HepG2 (cell line): ENCODE results near the gene THADA. TPM values are rescaled to one million over a fixed set of nuclear protein-coding genes. Genes with fewer than 3 reads are reported as not detected.

Experiments
- DR1 ChIP-seq: sonication (generic); formaldehyde crosslinking; IDR thresholded peaks from 2 replicates; pipeline ENCODE4 v1.8.0; 2021; ENCODE audit warnings: mild to moderate bottlenecking, missing genetic modification reagents, inconsistent platforms
- EP300 ChIP-seq, 3 experiments: sonication (generic) in 1 of 3; formaldehyde crosslinking in 1 of 3; IDR thresholded peaks; 2 replicates each; pipeline versions ENCODE4 v1.5.1 to v1.6.1; 2011 to 2020; ENCODE audit warnings: low read depth in 2 of 3, low read length in 2 of 3, borderline replicate concordance in 1 of 3, improper control_type of control experiment in 1 of 3, mild to moderate bottlenecking in 1 of 3, missing genetic modification reagents in 1 of 3, moderate library complexity in 1 of 3
- ERF ChIP-seq: IDR thresholded peaks from 2 replicates; pipeline ENCODE4 v1.6.1; 2018; ENCODE audit warnings: missing biosample characterization, missing genetic modification reagents
- GATA4 ChIP-seq: sonication (generic); IDR thresholded peaks from 2 replicates; pipeline ENCODE4 v1.6.1; 2016; ENCODE audit warnings: antibody characterized with exemption, low read depth, borderline replicate concordance
- HES4 ChIP-seq: sonication (generic); formaldehyde crosslinking; IDR thresholded peaks from 2 replicates; pipeline ENCODE4 v1.9.0; 2021; ENCODE audit warnings: mild to moderate bottlenecking, missing genetic modification reagents, borderline replicate concordance
- HNF4G ChIP-seq, 2 experiments: sonication (generic) in 1 of 2; formaldehyde crosslinking in 1 of 2; IDR thresholded peaks; 2 replicates each; pipeline versions ENCODE4 v1.4.0 to v1.6.1; 2011 to 2020; ENCODE audit warnings: borderline replicate concordance in 2 of 2, low read depth in 2 of 2, mild to moderate bottlenecking in 2 of 2, low read length in 1 of 2, missing genetic modification reagents in 1 of 2, moderate library complexity in 1 of 2
- HOXA3 ChIP-seq: sonication (generic); formaldehyde crosslinking; IDR thresholded peaks from 2 replicates; pipeline ENCODE4 v1.5.0; 2020; ENCODE audit warnings: missing genetic modification reagents
- ISX ChIP-seq: sonication (generic); formaldehyde crosslinking; conservative IDR thresholded peaks from 2 replicates; pipeline ENCODE4 v1.5.0; 2020; ENCODE audit warnings: missing genetic modification reagents
- KLF15 ChIP-seq: sonication (generic); formaldehyde crosslinking; IDR thresholded peaks from 2 replicates; pipeline ENCODE4 v1.8.1; 2023; ENCODE audit warnings: borderline replicate concordance, mild to moderate bottlenecking, inconsistent platforms, missing genetic modification reagents, mixed read lengths
- TFAP4 ChIP-seq: sonication (generic); IDR thresholded peaks from 2 replicates; pipeline ENCODE4 v1.6.1; 2016; ENCODE audit warnings: low read depth, borderline replicate concordance
- XRCC5 ChIP-seq: fragments of 200-400 bp; formaldehyde crosslinking; optimal IDR thresholded peaks from 2 replicates; pipeline ENCODE3; 2017; ENCODE audit warnings: mild to moderate bottlenecking, low read length
- ZBTB7B ChIP-seq: sonication (generic); formaldehyde crosslinking; IDR thresholded peaks from 2 replicates; pipeline ENCODE4 v1.4.0; 2020; ENCODE audit warnings: missing genetic modification reagents
- ZKSCAN1 ChIP-seq: fragments of 150-350 bp; IDR thresholded peaks from 2 replicates; pipeline ENCODE4 v1.6.1; 2014; ENCODE audit warnings: low read length
- ZNF275 ChIP-seq: sonication (generic); formaldehyde crosslinking; IDR thresholded peaks from 2 replicates; pipeline ENCODE4 v1.8.0; 2022; ENCODE audit warnings: missing genetic modification reagents, mild to moderate bottlenecking, inconsistent platforms, borderline replicate concordance
- ZNF3 ChIP-seq: IDR thresholded peaks from 2 replicates; pipeline ENCODE4 v1.7.0; 2017; ENCODE audit warnings: inconsistent platforms
- ZNF530 ChIP-seq: sonication (generic); formaldehyde crosslinking; IDR thresholded peaks from 2 replicates; pipeline ENCODE4 v1.5.0; 2020; ENCODE audit warnings: low read depth, mild to moderate bottlenecking, missing genetic modification reagents
- ZNF558 ChIP-seq: sonication (generic); formaldehyde crosslinking; IDR thresholded peaks from 2 replicates; pipeline ENCODE4 v1.9.0; 2022; ENCODE audit warnings: mild to moderate bottlenecking, missing genetic modification reagents, borderline replicate concordance
- ZNF674 ChIP-seq: sonication (generic); formaldehyde crosslinking; IDR thresholded peaks from 2 replicates; pipeline ENCODE4 v1.5.0; 2020; ENCODE audit warnings: low read depth, mild to moderate bottlenecking, missing genetic modification reagents
- ZNF746 ChIP-seq: sonication (generic); formaldehyde crosslinking; IDR thresholded peaks from 2 replicates; pipeline ENCODE4 v1.8.0; 2022; ENCODE audit warnings: mild to moderate bottlenecking, missing genetic modification reagents
- polyA plus RNA-seq, 8 experiments: library from polyadenylated mRNA; depleted of rRNA in 3 of 8; stranded (reverse) in 7 of 8; unstranded in 1 of 8; fragments of >200 nt; fragmentation: Illumina TruSeq in 4 of 8; extraction: Trizol in 4 of 8; gene quantifications; 2 replicates each; pipeline versions ENCODE4 v1.2.1 to v1.2.3, GENCODE V29; 2011 to 2016; ENCODE audit warnings: low read depth in 4 of 8, missing spikeins in 1 of 8, mixed read lengths in 1 of 8; ENCODE audit not compliant: insufficient read depth in 1 of 8
- total RNA-seq, 5 experiments: library from RNA; depleted of rRNA; stranded (reverse); fragments of >200 nt; fragmentation: Illumina TruSeq; extraction: Trizol; gene quantifications; 2 replicates each; pipeline ENCODE4 v1.2.3, GENCODE V29; 2016; ENCODE audit warnings: low read depth in 1 of 5
- TF ChIP-seq, protein P1 (sequence below): sonication (generic); formaldehyde crosslinking; IDR thresholded peaks from 2 replicates; pipeline ENCODE4 v1.8.0; 2022; ENCODE audit warnings: mild to moderate bottlenecking, missing genetic modification reagents
- TF ChIP-seq, protein P2 (sequence below): sonication (generic); formaldehyde crosslinking; IDR thresholded peaks from 2 replicates; pipeline ENCODE4 v1.5.1; 2020; ENCODE audit warnings: missing genetic modification reagents, mild to moderate bottlenecking, borderline replicate concordance
- TF ChIP-seq, protein P3 (sequence below): sonication (generic); formaldehyde crosslinking; IDR thresholded peaks from 2 replicates; pipeline ENCODE4 v1.9.0; 2022; ENCODE audit warnings: missing genetic modification reagents, mild to moderate bottlenecking, borderline replicate concordance
- TF ChIP-seq, protein P4 (sequence below): sonication (generic); formaldehyde crosslinking; IDR thresholded peaks from 2 replicates; pipeline ENCODE4 v1.5.0; 2020; ENCODE audit warnings: missing genetic modification reagents, mild to moderate bottlenecking, borderline replicate concordance

The THADA gene
- total and polyA plus RNA-seq, 2 of the 13 experiments (the other 11 are each of a cell fraction or from before 2014, with no cell fraction given), result 12.7 to 21.7 TPM

- TF ChIP-seq ZNF275 (no peak), TFAP4 (no peak), ZNF3 (CRISPR knock-in tag) (no peak), ZNF558 (CRISPR knock-in tag) (peak; percentile 54; the same call in 1 of the 2 replicates), KLF15 (CRISPR knock-in tag) (0 out of 2 replicates have a peak, but pooled peaks have one; percentile 7), HES4 (CRISPR knock-in tag) (no peak), GATA4 (peak; percentile 56; the same call in 1 of the 2 replicates), ERF (no peak; the same call in 1 of the 2 replicates), ISX (CRISPR knock-in tag) (peak; percentile 84; the same call in 1 of the 2 replicates), EP300 (IDR thresholded peaks at IDR 0.05; ENCODE audit: low read depth in 2 of 2, low read length in 2 of 2) (peak in 1 of 2 experiments; percentile 15; a peak in 1 of 4 replicates), EP300 (CRISPR knock-in tag; IDR thresholded peaks at IDR 0.05; ENCODE audit: borderline replicate concordance) (no peak), HOXA3 (peak; percentile 22), ZBTB7B (CRISPR knock-in tag) (0 out of 2 replicates have a peak, but pooled peaks have one; percentile 17), ZNF746 (CRISPR knock-in tag) (no peak), DR1 (CRISPR knock-in tag) (peak; percentile 96), XRCC5 (no peak), ZNF674 (CRISPR knock-in tag) (no peak), HNF4G (IDR thresholded peaks at IDR 0.05; ENCODE audit: borderline replicate concordance, low read depth, low read length) (peak; percentile 41; the same call in 1 of the 2 replicates), HNF4G (CRISPR knock-in tag; IDR thresholded peaks at IDR 0.05; ENCODE audit: borderline replicate concordance, low read depth) (no peak), ZKSCAN1 (no peak), ZNF530 (CRISPR knock-in tag) (no peak)
- TF ChIP-seq, protein P1, sequence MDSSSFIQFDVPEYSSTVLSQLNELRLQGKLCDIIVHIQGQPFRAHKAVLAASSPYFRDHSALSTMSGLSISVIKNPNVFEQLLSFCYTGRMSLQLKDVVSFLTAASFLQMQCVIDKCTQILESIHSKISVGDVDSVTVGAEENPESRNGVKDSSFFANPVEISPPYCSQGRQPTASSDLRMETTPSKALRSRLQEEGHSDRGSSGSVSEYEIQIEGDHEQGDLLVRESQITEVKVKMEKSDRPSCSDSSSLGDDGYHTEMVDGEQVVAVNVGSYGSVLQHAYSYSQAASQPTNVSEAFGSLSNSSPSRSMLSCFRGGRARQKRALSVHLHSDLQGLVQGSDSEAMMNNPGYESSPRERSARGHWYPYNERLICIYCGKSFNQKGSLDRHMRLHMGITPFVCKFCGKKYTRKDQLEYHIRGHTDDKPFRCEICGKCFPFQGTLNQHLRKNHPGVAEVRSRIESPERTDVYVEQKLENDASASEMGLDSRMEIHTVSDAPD (CRISPR knock-in tag), result no peak
- TF ChIP-seq, protein P2, sequence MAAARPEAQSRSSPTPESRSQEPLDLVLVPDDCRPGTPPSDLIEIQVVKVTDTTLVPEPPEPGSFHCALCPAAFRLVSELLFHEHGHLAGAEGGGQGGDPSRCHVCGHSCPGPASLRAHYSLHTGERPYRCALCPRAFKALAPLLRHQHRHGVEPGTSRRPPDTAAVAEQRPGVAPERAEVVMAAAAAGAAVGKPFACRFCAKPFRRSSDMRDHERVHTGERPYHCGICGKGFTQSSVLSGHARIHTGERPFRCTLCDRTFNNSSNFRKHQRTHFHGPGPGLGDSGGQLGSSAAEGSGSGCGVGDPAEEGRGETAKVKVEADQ (CRISPR knock-in tag), result no peak
- TF ChIP-seq, protein P3, sequence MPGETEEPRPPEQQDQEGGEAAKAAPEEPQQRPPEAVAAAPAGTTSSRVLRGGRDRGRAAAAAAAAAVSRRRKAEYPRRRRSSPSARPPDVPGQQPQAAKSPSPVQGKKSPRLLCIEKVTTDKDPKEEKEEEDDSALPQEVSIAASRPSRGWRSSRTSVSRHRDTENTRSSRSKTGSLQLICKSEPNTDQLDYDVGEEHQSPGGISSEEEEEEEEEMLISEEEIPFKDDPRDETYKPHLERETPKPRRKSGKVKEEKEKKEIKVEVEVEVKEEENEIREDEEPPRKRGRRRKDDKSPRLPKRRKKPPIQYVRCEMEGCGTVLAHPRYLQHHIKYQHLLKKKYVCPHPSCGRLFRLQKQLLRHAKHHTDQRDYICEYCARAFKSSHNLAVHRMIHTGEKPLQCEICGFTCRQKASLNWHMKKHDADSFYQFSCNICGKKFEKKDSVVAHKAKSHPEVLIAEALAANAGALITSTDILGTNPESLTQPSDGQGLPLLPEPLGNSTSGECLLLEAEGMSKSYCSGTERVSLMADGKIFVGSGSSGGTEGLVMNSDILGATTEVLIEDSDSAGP (CRISPR knock-in tag), result no peak
- TF ChIP-seq, protein P4, sequence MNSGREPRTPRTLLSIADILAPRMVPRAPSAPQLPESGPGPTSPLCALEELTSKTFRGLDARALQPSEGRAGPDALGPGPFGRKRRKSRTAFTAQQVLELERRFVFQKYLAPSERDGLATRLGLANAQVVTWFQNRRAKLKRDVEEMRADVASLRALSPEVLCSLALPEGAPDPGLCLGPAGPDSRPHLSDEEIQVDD (CRISPR knock-in tag), result no peak
Measured at GRCh38 chr2:43226558-43226954, 369.3 kb downstream of the THADA start, which contains the start of gene ZFP36L2 (continued).
